Fibroblast of mammary gland (primary cell): ENCODE results near the gene UQCC3.

ENCODE experiments used
- DNase-seq: peaks from one replicate; pipeline ENCODE4 v3.0.0-alpha.2; 2010; ENCODE audit warnings: low read depth
- H3K4me3 ChIP-seq: 2 replicates; pipeline ENCODE4 v1.5.1; 2011; ENCODE audit warnings: low read depth, mild to moderate bottlenecking, low read length, moderate library complexity; ENCODE audit not compliant: control insufficient read depth
- CTCF ChIP-seq: conservative IDR thresholded peaks from 2 replicates; pipeline ENCODE4 v1.5.1; 2011; ENCODE audit warnings: low read depth, low read length, inconsistent platforms; ENCODE audit not compliant: control insufficient read depth, insufficient read depth

The UQCC3 gene

GRCh38 chr11:62709247-62710000 is 38.0 kb downstream of the UQCC3 start:
- peak overlapping the region; percentile 66 for H3K4me3 ChIP-seq
- no peak for TF ChIP-seq CTCF

GRCh38 chr11:62710001-62710345 is 38.5 kb downstream of the UQCC3 start:
- no peak for TF ChIP-seq CTCF
- DNase-seq, result peak; percentile 51
- peak overlapping the region; percentile 66 for H3K4me3 ChIP-seq

More at GRCh38 chr11:62709247-62710000, 38.0 kb downstream of the UQCC3 start:
- DNase-seq, result peak; percentile 98

- H3K4me3 ChIP-seq, result no peak overlapping the region
- TF ChIP-seq CTCF, result no peak
- no peak for DNase-seq
These were observed 40.9 kb downstream of the UQCC3 start for GRCh38 chr11:62712276-62712812.

GRCh38 chr11:62712861-62713260 is 41.4 kb downstream of the UQCC3 start:
- H3K4me3 ChIP-seq, result no peak overlapping the region
- no peak for TF ChIP-seq CTCF
- DNase-seq, result no peak

- H3K4me3 ChIP-seq, result no peak overlapping the region
- no peak for DNase-seq
- TF ChIP-seq CTCF, result no peak
These were observed 41.9 kb downstream of the UQCC3 start for GRCh38 chr11:62713343-62713742.

GRCh38 chr11:62715150-62716130 is 44.0 kb downstream of the UQCC3 start:
- TF ChIP-seq CTCF, result no peak
- DNase-seq, result no peak
- no peak overlapping the region for H3K4me3 ChIP-seq
